PC-9 (cell line): Measurements from ENCODE around the gene LIG4.
"Not testable (repeated sequence)": the region's sequence is repeated elsewhere in the genome, so short reads cannot be mapped to it uniquely, and the experiment has no call there.

Experiments used
- CTCF ChIP-seq: fragments of 200-600 bp; sonication (generic); conservative IDR thresholded peaks from 2 replicates; pipeline ENCODE4 v1.6.1; 2017; ENCODE audit warnings: mixed run types, antibody characterized with exemption, mild to moderate bottlenecking, moderate library complexity
- EZH2 ChIP-seq: fragments of 200-600 bp; sonication (generic); IDR thresholded peaks from 2 replicates; pipeline ENCODE4 v1.8.0; 2017; ENCODE audit warnings: antibody characterized with exemption, low read depth

GRCh38 chr13:108217307-108218043, 2.1 kb upstream of the LIG4 start:
- TF ChIP-seq CTCF, EZH2: not testable (repeated sequence)
